ENCODE data around the gene PCNT. TPM values are rescaled to one million over a fixed set of nuclear protein-coding genes. Genes with fewer than 3 reads are reported as not detected.

Gene PCNT
- total RNA-seq, 1 experiment from 2014 or later: 41.0 TPM

DNA sequence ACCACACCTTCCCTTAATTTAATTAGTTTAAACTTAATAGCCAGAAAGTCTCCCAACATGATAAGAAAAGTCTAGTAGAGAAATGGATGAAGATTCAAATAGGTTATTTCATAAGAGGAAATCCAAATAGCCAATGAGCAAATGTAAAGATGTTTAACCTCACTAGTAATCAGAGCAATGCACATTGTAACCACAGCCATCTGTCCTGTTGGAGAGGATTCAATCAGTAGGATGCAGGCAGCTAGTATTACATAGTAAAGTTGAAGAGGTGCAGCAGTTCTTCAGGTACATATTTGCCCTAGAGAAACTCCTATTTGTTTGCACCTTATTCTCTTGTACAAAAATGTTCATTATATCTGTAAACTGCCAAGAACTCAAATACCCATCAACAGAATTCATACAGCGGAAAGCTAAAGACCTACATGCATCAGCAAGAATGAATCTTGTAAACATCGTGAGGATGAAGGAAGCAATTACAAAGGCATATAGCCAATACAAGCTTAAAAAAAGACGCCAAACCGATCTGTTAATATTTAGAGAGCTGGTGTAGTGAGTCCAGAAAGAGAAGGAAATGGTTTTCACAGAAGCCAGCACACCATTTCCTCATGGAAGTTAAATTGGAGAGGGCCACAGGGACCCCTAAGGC, 162.6 kb downstream of the PCNT start (continued):
- TF ChIP-seq, protein P1, sequence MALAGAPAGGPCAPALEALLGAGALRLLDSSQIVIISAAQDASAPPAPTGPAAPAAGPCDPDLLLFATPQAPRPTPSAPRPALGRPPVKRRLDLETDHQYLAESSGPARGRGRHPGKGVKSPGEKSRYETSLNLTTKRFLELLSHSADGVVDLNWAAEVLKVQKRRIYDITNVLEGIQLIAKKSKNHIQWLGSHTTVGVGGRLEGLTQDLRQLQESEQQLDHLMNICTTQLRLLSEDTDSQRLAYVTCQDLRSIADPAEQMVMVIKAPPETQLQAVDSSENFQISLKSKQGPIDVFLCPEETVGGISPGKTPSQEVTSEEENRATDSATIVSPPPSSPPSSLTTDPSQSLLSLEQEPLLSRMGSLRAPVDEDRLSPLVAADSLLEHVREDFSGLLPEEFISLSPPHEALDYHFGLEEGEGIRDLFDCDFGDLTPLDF (CRISPR knock-in tag; IDR thresholded peaks at IDR 0.05): no peak
- TF ChIP-seq ELF4 (CRISPR knock-in tag; IDR thresholded peaks at IDR 0.05; ENCODE audit: low read depth): no peak
- no peak for TF ChIP-seq IRF2 (CRISPR knock-in tag; IDR thresholded peaks at IDR 0.05; ENCODE audit: borderline replicate concordance, low read depth)
- TF ChIP-seq EMX1 (CRISPR knock-in tag; IDR thresholded peaks at IDR 0.05): no peak
- TF ChIP-seq, protein P2, sequence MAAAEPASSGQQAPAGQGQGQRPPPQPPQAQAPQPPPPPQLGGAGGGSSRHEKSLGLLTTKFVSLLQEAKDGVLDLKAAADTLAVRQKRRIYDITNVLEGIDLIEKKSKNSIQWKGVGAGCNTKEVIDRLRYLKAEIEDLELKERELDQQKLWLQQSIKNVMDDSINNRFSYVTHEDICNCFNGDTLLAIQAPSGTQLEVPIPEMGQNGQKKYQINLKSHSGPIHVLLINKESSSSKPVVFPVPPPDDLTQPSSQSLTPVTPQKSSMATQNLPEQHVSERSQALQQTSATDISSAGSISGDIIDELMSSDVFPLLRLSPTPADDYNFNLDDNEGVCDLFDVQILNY (CRISPR knock-in tag; IDR thresholded peaks at IDR 0.05): no peak
- TF ChIP-seq, protein P3, sequence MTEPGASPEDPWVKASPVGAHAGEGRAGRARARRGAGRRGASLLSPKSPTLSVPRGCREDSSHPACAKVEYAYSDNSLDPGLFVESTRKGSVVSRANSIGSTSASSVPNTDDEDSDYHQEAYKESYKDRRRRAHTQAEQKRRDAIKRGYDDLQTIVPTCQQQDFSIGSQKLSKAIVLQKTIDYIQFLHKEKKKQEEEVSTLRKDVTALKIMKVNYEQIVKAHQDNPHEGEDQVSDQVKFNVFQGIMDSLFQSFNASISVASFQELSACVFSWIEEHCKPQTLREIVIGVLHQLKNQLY (CRISPR knock-in tag; IDR thresholded peaks at IDR 0.05): no peak
- TF ChIP-seq SOX15 (CRISPR knock-in tag; IDR thresholded peaks at IDR 0.05): no peak
- TF ChIP-seq JUN (CRISPR knock-in tag; IDR thresholded peaks at IDR 0.05): no peak
- TF ChIP-seq, protein P4, sequence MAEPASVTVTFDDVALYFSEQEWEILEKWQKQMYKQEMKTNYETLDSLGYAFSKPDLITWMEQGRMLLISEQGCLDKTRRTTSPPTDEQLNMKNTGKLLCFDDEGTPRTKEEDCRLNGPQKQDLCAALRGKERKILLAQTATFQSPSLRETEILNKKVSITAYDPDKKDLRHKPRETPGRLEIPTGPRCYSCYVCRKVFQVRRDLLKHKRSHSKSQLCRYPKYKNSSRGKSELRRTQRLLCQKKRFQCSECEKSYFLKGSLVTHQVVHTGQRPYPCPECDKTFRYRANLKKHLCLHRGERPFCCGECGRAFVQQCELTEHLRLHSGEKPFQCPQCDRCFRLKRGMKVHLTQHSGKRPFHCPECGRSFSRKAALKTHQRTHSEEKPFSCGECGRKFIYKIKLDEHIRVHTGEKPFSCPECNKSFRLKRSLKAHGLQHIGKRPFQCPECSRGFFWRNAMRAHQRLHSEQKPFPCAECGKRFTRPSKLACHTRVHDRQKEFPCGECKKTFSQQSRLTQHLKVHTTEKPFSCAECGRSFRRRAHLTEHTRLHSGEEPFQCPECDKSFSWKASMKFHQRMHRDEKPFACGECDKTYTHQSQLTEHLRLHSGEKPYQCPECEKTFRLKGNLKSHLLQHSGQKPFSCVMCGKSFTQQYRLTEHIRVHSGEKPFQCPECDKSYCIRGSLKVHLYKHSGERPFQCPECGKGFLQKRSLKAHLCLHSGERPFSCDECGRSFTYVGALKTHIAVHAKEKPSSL (CRISPR knock-in tag; conservative IDR thresholded peaks at IDR 0.05): no peak
- TF ChIP-seq, protein P5, sequence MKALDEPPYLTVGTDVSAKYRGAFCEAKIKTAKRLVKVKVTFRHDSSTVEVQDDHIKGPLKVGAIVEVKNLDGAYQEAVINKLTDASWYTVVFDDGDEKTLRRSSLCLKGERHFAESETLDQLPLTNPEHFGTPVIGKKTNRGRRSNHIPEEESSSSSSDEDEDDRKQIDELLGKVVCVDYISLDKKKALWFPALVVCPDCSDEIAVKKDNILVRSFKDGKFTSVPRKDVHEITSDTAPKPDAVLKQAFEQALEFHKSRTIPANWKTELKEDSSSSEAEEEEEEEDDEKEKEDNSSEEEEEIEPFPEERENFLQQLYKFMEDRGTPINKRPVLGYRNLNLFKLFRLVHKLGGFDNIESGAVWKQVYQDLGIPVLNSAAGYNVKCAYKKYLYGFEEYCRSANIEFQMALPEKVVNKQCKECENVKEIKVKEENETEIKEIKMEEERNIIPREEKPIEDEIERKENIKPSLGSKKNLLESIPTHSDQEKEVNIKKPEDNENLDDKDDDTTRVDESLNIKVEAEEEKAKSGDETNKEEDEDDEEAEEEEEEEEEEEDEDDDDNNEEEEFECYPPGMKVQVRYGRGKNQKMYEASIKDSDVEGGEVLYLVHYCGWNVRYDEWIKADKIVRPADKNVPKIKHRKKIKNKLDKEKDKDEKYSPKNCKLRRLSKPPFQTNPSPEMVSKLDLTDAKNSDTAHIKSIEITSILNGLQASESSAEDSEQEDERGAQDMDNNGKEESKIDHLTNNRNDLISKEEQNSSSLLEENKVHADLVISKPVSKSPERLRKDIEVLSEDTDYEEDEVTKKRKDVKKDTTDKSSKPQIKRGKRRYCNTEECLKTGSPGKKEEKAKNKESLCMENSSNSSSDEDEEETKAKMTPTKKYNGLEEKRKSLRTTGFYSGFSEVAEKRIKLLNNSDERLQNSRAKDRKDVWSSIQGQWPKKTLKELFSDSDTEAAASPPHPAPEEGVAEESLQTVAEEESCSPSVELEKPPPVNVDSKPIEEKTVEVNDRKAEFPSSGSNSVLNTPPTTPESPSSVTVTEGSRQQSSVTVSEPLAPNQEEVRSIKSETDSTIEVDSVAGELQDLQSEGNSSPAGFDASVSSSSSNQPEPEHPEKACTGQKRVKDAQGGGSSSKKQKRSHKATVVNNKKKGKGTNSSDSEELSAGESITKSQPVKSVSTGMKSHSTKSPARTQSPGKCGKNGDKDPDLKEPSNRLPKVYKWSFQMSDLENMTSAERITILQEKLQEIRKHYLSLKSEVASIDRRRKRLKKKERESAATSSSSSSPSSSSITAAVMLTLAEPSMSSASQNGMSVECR (CRISPR knock-in tag; IDR thresholded peaks at IDR 0.05; ENCODE audit: borderline replicate concordance): no peak
- TF ChIP-seq ZBTB21 (CRISPR knock-in tag; IDR thresholded peaks at IDR 0.05; ENCODE audit: borderline replicate concordance): no peak

DNA sequence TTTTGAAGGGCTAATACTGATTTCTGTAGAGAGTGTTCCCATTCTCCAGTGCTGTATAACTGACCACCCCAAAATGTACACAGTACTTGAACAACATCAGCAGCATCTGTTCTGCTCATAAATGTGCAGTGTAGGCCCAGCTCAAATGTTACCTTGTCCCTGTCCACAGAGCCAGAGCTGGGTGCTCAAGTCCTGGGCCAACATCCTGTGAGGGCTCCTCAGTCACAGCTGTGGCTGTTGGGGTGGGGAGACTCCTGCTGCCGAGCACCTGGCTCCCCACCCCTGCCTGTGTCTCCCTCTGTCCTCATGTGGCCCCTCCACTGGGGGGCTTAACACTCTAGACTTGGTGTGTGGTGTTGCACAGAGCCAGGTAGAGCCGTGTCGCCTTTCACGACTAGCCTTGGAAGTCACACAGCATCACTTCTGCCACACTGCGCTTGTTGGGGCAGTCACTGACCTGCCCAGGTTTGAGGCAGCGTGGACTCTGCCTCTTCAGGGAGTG, 165.3 kb downstream of the PCNT start:
- CTCF ChIA-PET: no interaction called here
- POLR2A ChIA-PET: no interaction called here
- ATAC-seq: no peak
- no peaks in the 10 kb centered on the region for H3K9me3 Mint-ChIP-seq
- H3K4me3 Mint-ChIP-seq: no peak overlapping the region
- H3K36me3 Mint-ChIP-seq: peaks cover 14% of the 10 kb centered on the region
- H3K4me1 Mint-ChIP-seq: peaks cover 3% of the 10 kb centered on the region; the same call in 1 of the 2 replicates
- H3K27ac Mint-ChIP-seq: peak overlapping the region; percentile 59; the same call in 1 of the 2 replicates
- no peaks in the 10 kb centered on the region for H3K27me3 Mint-ChIP-seq (ENCODE audit: low read depth)
- no peak for DNase-seq (ENCODE audit: low spot score)
- TF ChIP-seq OVOL2 (CRISPR knock-in tag; IDR thresholded peaks at IDR 0.05; ENCODE audit: borderline replicate concordance) (no peak), GTF2I (CRISPR knock-in tag; conservative IDR thresholded peaks at IDR 0.05) (no peak)
- TF ChIP-seq, protein P6, sequence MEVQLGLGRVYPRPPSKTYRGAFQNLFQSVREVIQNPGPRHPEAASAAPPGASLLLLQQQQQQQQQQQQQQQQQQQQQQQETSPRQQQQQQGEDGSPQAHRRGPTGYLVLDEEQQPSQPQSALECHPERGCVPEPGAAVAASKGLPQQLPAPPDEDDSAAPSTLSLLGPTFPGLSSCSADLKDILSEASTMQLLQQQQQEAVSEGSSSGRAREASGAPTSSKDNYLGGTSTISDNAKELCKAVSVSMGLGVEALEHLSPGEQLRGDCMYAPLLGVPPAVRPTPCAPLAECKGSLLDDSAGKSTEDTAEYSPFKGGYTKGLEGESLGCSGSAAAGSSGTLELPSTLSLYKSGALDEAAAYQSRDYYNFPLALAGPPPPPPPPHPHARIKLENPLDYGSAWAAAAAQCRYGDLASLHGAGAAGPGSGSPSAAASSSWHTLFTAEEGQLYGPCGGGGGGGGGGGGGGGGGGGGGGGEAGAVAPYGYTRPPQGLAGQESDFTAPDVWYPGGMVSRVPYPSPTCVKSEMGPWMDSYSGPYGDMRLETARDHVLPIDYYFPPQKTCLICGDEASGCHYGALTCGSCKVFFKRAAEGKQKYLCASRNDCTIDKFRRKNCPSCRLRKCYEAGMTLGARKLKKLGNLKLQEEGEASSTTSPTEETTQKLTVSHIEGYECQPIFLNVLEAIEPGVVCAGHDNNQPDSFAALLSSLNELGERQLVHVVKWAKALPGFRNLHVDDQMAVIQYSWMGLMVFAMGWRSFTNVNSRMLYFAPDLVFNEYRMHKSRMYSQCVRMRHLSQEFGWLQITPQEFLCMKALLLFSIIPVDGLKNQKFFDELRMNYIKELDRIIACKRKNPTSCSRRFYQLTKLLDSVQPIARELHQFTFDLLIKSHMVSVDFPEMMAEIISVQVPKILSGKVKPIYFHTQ (CRISPR knock-in tag; IDR thresholded peaks at IDR 0.05): no peak
- TF ChIP-seq, protein P7, sequence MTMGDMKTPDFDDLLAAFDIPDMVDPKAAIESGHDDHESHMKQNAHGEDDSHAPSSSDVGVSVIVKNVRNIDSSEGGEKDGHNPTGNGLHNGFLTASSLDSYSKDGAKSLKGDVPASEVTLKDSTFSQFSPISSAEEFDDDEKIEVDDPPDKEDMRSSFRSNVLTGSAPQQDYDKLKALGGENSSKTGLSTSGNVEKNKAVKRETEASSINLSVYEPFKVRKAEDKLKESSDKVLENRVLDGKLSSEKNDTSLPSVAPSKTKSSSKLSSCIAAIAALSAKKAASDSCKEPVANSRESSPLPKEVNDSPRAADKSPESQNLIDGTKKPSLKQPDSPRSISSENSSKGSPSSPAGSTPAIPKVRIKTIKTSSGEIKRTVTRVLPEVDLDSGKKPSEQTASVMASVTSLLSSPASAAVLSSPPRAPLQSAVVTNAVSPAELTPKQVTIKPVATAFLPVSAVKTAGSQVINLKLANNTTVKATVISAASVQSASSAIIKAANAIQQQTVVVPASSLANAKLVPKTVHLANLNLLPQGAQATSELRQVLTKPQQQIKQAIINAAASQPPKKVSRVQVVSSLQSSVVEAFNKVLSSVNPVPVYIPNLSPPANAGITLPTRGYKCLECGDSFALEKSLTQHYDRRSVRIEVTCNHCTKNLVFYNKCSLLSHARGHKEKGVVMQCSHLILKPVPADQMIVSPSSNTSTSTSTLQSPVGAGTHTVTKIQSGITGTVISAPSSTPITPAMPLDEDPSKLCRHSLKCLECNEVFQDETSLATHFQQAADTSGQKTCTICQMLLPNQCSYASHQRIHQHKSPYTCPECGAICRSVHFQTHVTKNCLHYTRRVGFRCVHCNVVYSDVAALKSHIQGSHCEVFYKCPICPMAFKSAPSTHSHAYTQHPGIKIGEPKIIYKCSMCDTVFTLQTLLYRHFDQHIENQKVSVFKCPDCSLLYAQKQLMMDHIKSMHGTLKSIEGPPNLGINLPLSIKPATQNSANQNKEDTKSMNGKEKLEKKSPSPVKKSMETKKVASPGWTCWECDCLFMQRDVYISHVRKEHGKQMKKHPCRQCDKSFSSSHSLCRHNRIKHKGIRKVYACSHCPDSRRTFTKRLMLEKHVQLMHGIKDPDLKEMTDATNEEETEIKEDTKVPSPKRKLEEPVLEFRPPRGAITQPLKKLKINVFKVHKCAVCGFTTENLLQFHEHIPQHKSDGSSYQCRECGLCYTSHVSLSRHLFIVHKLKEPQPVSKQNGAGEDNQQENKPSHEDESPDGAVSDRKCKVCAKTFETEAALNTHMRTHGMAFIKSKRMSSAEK (CRISPR knock-in tag; IDR thresholded peaks at IDR 0.05; ENCODE audit: borderline replicate concordance): no peak
- TF ChIP-seq, protein P4 (CRISPR knock-in tag; conservative IDR thresholded peaks at IDR 0.05): no peak
